GM10266 (cell line): ENCODE results near the gene ARPC2.

Experiments
- DNase-seq: peaks from one replicate; pipeline ENCODE4 v3.0.0; 2012; ENCODE audit errors: extremely low spot score
- CTCF ChIP-seq: IDR thresholded peaks from 2 replicates; pipeline ENCODE4 v1.5.1; 2012; ENCODE audit warnings: mild to moderate bottlenecking, low read depth; ENCODE audit not compliant: control insufficient read depth, insufficient read depth; ENCODE audit errors: missing control alignments

Gene ARPC2

DNA sequence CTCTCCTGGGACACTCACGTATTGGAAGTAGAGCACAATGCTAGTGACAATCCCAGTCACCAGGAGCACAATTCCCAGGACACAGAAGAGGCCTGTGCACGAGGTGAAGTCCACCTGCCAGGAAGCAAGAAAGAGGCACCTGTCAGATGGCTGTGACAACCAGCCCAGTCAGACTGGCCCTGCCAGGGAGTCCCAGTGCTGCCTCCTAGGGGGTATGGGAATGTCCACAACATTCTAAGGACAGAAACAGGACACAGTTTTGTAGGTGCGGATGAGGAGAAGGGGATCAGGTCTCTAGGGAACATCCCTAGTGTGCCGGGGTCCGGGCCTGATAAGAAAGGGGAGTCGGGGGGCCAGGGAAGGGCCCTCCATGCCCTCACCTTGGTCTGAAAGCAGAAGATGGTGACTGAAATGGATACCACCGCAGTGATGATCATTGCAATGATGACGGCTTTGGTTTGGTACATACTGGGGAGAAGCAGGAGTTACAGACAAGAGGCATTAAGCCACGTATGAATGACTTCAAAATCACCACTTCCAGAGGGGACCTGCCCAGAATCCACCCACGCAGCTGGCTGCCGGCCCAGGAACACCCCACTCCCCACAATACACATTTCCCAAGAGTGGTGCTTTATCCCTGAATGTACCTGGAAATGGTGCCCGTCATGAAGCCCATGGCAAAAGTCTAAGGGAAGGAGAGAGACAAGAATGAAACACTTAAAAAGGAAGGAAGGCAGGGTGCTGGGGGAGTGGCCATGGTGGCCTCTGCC, 60.2 kb downstream of the ARPC2 start:
- no peak for TF ChIP-seq CTCF
- DNase-seq: no peak

DNA sequence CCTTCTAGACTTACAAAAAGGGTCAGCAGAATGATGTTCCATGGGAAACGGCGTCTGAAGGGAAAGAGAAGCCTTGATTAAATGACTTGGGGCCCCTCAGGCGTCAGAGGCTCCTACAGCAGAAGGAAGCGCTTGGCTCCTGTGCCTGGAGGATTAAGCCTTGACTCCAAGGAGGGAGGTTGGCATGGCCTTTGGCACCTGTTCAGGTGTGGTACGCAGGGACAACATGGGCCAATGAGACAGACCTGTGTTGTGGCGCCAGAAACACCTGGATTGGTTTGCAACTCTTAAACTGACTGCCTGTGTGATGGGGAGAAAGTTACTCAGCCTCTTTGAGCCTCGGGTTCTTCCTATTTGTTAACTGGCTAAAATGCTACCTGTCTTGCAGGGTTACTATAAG, 60.9 kb downstream of the ARPC2 start:
- TF ChIP-seq CTCF: no peak

GRCh38 chr2:218278531-218279360, 61.8 kb downstream of the ARPC2 start:
- TF ChIP-seq CTCF: no peak

More for the DNA sequence above, 60.9 kb downstream of the ARPC2 start:
- no peak for DNase-seq

GRCh38 chr2:218280260-218280870, 63.4 kb downstream of the ARPC2 start:
- no peak for TF ChIP-seq CTCF
- no peak for DNase-seq

More at GRCh38 chr2:218278531-218279360, 61.8 kb downstream of the ARPC2 start:
- no peak for DNase-seq

- DNase-seq: no peak
- no peak for TF ChIP-seq CTCF
Measured at GRCh38 chr2:218281449-218281848, 64.5 kb downstream of the ARPC2 start.

DNA sequence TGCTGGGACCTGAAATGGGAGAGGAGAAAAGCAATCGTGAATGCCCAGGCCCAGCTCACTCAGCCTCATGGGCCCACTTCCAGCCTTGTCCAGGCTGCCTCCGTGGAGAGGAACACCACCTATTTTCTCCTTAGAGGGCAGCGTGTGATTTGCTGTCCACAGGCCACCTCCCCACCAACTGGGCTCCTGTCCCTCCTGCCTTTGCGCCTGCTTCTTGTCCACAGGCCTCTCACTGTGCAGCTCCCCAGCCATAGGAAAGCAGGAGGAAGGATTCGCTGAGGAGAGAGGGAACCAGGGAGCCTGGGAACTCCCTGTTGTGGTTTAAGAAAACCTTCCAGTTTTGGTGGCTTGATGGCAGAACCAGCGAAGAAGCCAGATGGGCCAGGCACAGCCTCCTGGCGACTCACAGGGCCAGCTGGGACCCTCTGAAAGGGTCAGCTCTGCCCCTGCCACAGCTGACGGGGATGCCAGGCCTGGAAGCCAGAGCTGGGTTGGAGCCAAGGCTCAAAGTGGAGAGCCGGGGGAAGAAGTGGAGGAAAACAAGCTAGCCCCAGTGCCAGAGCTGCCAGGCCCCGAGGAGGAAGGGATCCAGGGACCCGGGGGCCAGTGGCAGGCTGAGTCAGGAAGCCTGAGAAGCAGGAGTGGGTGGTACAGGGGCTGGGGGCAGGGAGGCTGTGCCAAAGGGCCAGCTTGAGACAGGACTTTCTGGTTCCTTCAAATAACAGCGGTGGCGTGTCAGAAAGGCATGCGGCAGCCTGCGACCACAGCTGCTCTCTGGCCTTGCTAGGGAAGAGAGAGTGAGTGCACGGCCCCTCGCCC, 65.4 kb downstream of the ARPC2 start:
- DNase-seq: no peak
- TF ChIP-seq CTCF: no peak
